Osteocyte (in vitro differentiated cells): Measurements from ENCODE around the gene FRMPD2. TPM values are rescaled to one million over a fixed set of nuclear protein-coding genes. Genes with fewer than 3 reads are reported as not detected.
"Not testable (repeated sequence)": the region's sequence is repeated elsewhere in the genome, so short reads cannot be mapped to it uniquely, and the experiment has no call there.

Source experiments
- DNase-seq: peaks from one replicate; pipeline ENCODE4 v3.0.0; 2021; ENCODE audit warnings: mixed read lengths; ENCODE audit not compliant: unreplicated experiment; ENCODE audit errors: extremely low spot score
- H3K27ac Mint-ChIP-seq: one replicate; pipeline ENCODE4 v1.8.0; 2021; ENCODE audit warnings: mild to moderate bottlenecking, mixed read lengths; ENCODE audit not compliant: unreplicated experiment
- H3K27me3 Mint-ChIP-seq: one replicate; pipeline ENCODE4 v1.8.0; 2021; ENCODE audit warnings: mixed read lengths; ENCODE audit not compliant: unreplicated experiment
- H3K36me3 Mint-ChIP-seq: one replicate; pipeline ENCODE4 v1.8.0; 2021; ENCODE audit warnings: mixed read lengths; ENCODE audit not compliant: unreplicated experiment
- H3K4me1 Mint-ChIP-seq: one replicate; pipeline ENCODE4 v1.8.0; 2021; ENCODE audit warnings: mixed read lengths; ENCODE audit not compliant: unreplicated experiment
- H3K4me3 Mint-ChIP-seq: one replicate; pipeline ENCODE4 v1.8.0; 2021; ENCODE audit warnings: mild to moderate bottlenecking, moderate library complexity, mixed read lengths; ENCODE audit not compliant: unreplicated experiment
- H3K9me3 Mint-ChIP-seq: one replicate; pipeline ENCODE4 v1.8.0; 2021; ENCODE audit warnings: mixed read lengths; ENCODE audit not compliant: unreplicated experiment
- CTCF ChIP-seq: fragments of 200-600 bp; sonication (generic); IDR thresholded peaks from 2 replicates; pipeline ENCODE4 v1.5.0; 2021; ENCODE audit warnings: antibody characterized with exemption, mild to moderate bottlenecking, moderate library complexity
- total RNA-seq: library from RNA; stranded (reverse); gene quantifications from 2 replicates; pipeline ENCODE4 v1.2.1, GENCODE V29; 2021

The FRMPD2 gene
- total RNA-seq, 1 donor from 2014 or later = not detected

- not testable (repeated sequence) for H3K27me3 Mint-ChIP-seq, H3K9me3 Mint-ChIP-seq, H3K4me3 Mint-ChIP-seq, H3K27ac Mint-ChIP-seq, H3K4me1 Mint-ChIP-seq, DNase-seq, H3K36me3 Mint-ChIP-seq
Measured at GRCh38 chr10:48126251-48126650, 148.2 kb downstream of the FRMPD2 start.

DNA sequence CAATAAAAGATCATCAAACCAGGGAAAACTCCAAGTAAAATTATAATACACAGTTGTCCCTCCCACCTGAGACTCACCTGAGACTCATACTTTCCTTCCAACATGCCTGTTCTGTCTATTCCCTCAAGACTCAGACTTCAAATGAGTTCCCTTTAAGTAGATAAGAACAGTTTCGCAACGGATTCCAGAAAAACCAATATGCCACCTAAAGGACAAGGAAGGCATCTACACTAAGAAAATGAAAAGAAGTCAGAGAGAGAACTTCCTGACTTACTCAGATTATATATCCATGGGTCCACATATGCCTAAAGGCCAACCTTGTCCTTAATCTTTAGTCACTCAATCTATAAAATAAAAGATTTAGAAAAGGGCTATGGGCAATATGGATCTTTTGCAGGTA, 148.9 kb downstream of the FRMPD2 start:
- H3K27me3 Mint-ChIP-seq, H3K27ac Mint-ChIP-seq, H3K4me3 Mint-ChIP-seq, DNase-seq, H3K9me3 Mint-ChIP-seq, H3K4me1 Mint-ChIP-seq, H3K36me3 Mint-ChIP-seq: not testable (repeated sequence)
- peak; percentile 22 for TF ChIP-seq CTCF

DNA sequence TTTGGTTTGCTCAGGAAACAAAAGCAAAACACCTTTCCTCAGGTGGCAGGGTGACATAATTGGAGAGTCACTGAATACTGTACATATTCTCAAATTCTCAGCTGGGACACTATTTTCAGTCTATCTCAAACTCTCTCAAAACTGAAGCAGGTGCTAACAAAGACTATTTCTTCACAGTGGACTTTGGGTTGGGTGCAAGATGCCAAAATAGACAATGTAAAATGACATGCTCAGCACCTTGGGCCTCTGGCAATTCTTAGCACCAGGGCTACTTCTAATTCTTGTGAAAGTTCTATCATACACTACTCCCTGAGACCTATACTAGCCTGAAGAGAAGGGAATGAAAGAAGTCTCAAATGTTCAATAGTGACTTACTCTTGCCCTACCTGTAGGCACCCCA, 151.9 kb downstream of the FRMPD2 start:
- H3K4me3 Mint-ChIP-seq, H3K27ac Mint-ChIP-seq, DNase-seq, H3K27me3 Mint-ChIP-seq, H3K36me3 Mint-ChIP-seq, H3K4me1 Mint-ChIP-seq, H3K9me3 Mint-ChIP-seq: not testable (repeated sequence)

- not testable (repeated sequence) for H3K27ac Mint-ChIP-seq, H3K9me3 Mint-ChIP-seq, H3K4me1 Mint-ChIP-seq, H3K36me3 Mint-ChIP-seq, DNase-seq, H3K27me3 Mint-ChIP-seq, H3K4me3 Mint-ChIP-seq
Measured at GRCh38 chr10:48110277-48110676, 164.2 kb downstream of the FRMPD2 start.

Other genes starting within 250 kb of the FRMPD2 start
- gene MAPK8, start 32.0 kb upstream of the FRMPD2 start, total RNA-seq = 57.1 and 57.9 TPM in 2 replicates